Stimulated activated CD4-positive, alpha-beta T cell treated with anti-CD3 and anti-CD28 coated beads, Interleukin-1b, Interleukin-23, amount 100 ng/mL, for 48 hours (primary cell): Measurements from ENCODE around the gene PSMD11.

ENCODE experiments used
- DNase-seq: peaks from one replicate; pipeline ENCODE4 v3.0.0-alpha.2; 2020

PSMD11 gene

GRCh38 chr17:32491371-32492263, 47.3 kb downstream of the PSMD11 start:
- DNase-seq: peak; percentile 28

- no peak for DNase-seq
Measured at GRCh38 chr17:32492264-32492589, 47.9 kb downstream of the PSMD11 start.

GRCh38 chr17:32492648-32493289, 48.5 kb downstream of the PSMD11 start:
- no peak for DNase-seq

GRCh38 chr17:32493571-32493970, 49.3 kb downstream of the PSMD11 start:
- DNase-seq: no peak

GRCh38 chr17:32493976-32494513, 49.7 kb downstream of the PSMD11 start:
- DNase-seq: no peak

GRCh38 chr17:32494621-32495358, 50.5 kb downstream of the PSMD11 start:
- DNase-seq: no peak

- no peak for DNase-seq
Measured at GRCh38 chr17:32495359-32496231, 51.3 kb downstream of the PSMD11 start.

GRCh38 chr17:32496395-32497073, 52.2 kb downstream of the PSMD11 start:
- no peak for DNase-seq

- no peak for DNase-seq
Measured at GRCh38 chr17:32497431-32498205, 53.3 kb downstream of the PSMD11 start.

GRCh38 chr17:32498391-32498790, 54.1 kb downstream of the PSMD11 start:
- no peak for DNase-seq

- DNase-seq: no peak
Measured at GRCh38 chr17:32502013-32502412, 57.7 kb downstream of the PSMD11 start.

GRCh38 chr17:32502710-32503109, 58.4 kb downstream of the PSMD11 start:
- no peak for DNase-seq

- peak; percentile 56 for DNase-seq
Measured at GRCh38 chr17:32503251-32504165, 59.2 kb downstream of the PSMD11 start.

GRCh38 chr17:32504166-32504990, 60.1 kb downstream of the PSMD11 start:
- no peak for DNase-seq

- no peak for DNase-seq
Measured at GRCh38 chr17:32508926-32509325, 64.6 kb downstream of the PSMD11 start.

- DNase-seq: no peak
Measured at GRCh38 chr17:32510466-32510865, 66.2 kb downstream of the PSMD11 start.

- DNase-seq: no peak
Measured at GRCh38 chr17:32512328-32512727, 68.0 kb downstream of the PSMD11 start.

GRCh38 chr17:32513579-32513978, 69.3 kb downstream of the PSMD11 start:
- no peak for DNase-seq

- no peak for DNase-seq
Measured at GRCh38 chr17:32514606-32515005, 70.3 kb downstream of the PSMD11 start.
